ENCODE results near the gene TMOD1.

DNA sequence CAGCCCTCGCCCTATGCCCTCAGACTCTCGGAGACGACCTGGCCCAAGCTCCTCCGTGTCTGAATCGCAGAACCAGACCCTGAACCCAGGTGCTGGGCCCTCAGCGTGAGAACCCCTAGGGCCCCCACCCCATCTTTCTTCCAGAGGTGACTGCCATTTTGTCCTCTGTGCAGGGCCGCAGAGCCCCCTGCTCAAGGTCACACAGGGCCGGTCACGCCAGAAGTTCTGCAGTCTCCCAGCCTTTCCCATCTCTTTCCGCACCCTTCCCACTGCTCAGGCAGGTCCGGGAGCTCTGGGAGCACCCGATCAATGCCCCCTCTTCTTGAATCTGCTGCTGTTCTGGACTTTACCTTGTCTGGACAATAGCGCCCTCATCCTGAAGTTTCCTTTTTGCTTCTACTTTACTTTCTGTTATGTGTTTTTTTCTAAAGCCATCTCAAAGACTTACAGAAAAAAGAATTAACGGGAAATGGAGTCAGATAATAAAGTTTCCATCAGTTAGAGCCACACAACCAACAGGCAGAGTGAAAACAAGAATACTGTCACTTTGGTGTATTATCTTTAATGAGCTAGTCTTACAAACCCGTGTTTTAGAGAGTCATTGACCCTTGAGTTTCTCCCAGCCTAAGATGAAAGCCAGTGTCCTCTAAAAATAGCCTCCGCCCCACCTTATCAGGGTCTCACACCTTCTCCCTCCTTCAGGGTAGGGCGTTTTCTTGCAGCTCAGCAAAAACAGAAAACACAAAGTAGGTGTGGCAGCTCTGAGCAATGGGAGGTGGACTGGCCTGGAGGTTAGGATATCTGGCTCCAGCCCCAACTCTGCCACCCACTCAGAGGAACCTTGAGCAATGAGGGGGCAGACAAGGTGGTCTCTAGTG lies 1.8 kb downstream of the TMOD1 start:
- TF ChIP-seq, protein P1, sequence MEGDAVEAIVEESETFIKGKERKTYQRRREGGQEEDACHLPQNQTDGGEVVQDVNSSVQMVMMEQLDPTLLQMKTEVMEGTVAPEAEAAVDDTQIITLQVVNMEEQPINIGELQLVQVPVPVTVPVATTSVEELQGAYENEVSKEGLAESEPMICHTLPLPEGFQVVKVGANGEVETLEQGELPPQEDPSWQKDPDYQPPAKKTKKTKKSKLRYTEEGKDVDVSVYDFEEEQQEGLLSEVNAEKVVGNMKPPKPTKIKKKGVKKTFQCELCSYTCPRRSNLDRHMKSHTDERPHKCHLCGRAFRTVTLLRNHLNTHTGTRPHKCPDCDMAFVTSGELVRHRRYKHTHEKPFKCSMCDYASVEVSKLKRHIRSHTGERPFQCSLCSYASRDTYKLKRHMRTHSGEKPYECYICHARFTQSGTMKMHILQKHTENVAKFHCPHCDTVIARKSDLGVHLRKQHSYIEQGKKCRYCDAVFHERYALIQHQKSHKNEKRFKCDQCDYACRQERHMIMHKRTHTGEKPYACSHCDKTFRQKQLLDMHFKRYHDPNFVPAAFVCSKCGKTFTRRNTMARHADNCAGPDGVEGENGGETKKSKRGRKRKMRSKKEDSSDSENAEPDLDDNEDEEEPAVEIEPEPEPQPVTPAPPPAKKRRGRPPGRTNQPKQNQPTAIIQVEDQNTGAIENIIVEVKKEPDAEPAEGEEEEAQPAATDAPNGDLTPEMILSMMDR (conservative IDR thresholded peaks at IDR 0.05; ENCODE audit: low read depth, low read length), result no peak
- TF ChIP-seq EZH2 (IDR thresholded peaks at IDR 0.05; ENCODE audit: low read length, unreplicated experiment) (no peak), EZH2phosphoT487 (IDR thresholded peaks at IDR 0.05; ENCODE audit: borderline replicate concordance, low read length) (no peak)
